ENCODE data around the gene ERI3.

ERI3 gene

GRCh38 chr1:44315521-44315920 is 39.5 kb downstream of the ERI3 start:
- DNase-seq, result no peak

GRCh38 chr1:44314452-44314851 is 40.6 kb downstream of the ERI3 start:
- DNase-seq, result no peak

- DNase-seq, result no peak
Observed at GRCh38 chr1:44313265-44313918, 41.7 kb downstream of the ERI3 start.

DNA sequence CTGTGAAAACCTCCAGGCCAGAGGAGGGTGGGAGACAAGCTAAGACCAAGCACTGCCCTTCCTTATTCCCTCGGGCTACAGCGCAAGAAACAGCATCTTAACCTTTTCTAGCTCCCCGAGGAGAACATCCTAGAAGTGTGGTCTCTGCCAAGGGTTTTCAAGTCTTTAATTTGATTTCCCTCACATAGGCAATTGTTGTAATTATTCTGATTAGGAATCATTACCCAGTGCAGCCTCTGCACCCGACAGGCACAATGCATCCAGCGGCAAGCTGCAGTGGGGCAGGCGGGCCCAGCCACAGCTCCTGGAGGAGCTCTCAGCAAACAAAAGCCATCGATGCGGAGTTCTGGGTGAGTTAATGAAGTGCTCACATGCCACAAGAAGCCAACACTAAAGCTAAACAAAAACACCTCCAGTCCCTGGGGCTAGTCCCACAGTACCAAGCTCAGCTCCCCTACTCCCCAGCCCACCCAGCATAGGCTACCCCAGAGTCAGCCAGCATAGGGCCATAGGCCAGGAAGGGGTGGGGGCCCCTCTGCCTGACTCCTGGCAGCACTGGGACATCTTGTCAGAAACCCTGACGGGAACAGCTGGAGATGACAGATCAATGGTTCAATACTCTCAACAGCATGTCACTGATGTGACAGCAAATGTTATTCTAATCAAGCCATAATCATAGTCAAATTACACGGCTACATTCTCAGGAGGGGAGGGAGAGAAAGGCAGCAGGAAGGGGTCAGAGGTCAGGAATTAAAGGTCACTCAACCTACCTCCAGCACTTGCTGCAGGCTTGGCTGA is 42.5 kb downstream of the ERI3 start:
- DNase-seq, result no peak

GRCh38 chr1:44310006-44310405 is 45.1 kb downstream of the ERI3 start:
- DNase-seq, result no peak

DNA sequence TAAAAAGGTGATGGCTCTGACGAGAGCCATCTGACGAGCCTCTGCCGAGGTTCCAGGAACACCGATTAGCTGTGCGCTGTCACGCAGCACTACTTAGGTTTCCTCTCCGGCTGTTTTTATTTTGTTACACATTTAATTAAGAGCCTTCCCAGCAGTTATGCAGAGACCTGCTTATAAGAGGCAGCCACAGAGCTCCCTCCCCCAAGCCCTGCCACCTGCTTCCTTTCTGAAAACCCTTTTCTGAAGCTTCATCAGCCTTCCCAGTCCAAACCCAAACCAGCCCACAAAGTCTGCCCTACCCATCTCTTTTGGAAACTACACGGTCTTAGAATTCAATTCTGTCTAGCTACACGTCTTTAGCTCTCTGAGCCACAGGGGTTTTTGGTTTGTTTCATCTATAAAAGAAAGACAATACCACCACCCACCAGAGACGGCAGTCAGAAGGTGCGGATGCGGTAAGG is 49.1 kb downstream of the ERI3 start:
- no peak for DNase-seq

- DNase-seq, result no peak
Observed at GRCh38 chr1:44303532-44303931, 51.5 kb downstream of the ERI3 start.

GRCh38 chr1:44302541-44302940 is 52.5 kb downstream of the ERI3 start:
- DNase-seq, result no peak

DNA sequence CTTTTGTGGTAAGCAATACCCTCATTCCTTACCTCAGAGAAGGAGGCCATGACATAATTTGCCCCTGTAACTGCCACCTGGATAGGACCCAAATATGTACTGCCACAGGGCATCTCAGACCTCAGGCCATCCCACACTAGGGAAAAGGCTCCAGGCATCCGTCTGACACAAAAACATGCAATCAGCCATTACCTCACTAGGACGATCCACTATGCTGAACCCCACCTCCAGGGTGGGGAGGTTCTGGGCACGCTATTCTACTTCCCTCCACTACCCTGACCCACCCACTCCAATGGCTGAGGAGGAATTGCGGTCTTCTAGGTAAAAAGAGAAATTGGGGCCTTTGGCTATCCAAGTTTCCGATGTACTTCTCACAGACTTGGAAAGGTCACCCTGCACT is 53.6 kb downstream of the ERI3 start:
- DNase-seq, result no peak

GRCh38 chr1:44300852-44301251 is 54.2 kb downstream of the ERI3 start:
- DNase-seq, result no peak

DNA sequence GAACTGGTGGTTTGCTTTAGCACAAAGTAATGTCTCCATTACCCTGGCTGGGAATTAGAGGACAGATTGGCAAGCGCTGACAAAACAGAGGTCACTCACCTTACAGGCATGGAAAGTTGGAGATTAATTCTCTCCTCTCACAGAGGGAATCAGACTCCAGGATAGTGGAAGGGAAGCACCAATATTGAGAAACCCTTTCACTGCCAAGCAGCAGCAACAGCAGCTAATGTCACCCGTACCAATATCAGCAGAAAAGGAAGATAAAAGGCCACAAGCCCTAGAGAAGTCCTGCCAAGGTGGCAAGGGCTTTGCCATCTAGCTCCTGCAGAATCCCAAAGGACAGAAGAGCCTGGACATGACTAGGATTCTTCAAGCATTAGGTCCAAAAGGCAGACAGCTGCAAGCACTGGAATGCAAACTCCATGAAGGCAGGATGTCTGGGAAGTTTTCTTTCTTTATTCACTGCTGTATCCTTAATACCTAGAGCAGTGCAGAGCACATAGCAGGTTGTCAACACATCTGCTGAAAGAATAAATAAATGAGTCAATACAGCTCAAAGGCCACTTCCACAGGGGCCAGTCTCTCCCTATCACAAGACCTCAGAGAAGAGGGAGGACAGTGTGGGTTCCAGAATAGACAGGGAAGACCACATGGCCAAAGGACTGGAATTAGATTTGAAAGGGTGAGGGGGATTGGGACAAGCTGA is 57.2 kb downstream of the ERI3 start:
- DNase-seq, result no peak

GRCh38 chr1:44296806-44297205 is 58.3 kb downstream of the ERI3 start:
- no peak for DNase-seq

DNA sequence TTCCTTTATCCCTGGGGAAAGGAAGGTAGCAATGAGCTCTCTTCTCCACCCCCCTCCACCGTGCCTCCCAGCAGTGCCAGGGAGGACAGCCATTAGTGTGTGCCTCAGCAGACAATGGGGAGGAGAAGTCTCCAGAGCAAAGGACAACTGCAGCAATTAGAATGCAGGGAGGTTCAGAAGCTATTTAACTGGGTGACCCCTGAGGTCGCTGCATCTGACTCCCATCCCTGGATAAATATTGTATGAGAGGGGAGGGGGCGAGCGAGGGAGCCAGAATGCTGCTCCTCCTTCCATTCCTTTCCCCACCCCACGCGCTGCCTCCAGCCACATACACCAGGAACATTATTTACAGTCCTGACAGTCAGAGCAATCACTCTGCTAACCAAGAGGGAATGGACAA is 59.0 kb downstream of the ERI3 start:
- no peak for DNase-seq

DNA sequence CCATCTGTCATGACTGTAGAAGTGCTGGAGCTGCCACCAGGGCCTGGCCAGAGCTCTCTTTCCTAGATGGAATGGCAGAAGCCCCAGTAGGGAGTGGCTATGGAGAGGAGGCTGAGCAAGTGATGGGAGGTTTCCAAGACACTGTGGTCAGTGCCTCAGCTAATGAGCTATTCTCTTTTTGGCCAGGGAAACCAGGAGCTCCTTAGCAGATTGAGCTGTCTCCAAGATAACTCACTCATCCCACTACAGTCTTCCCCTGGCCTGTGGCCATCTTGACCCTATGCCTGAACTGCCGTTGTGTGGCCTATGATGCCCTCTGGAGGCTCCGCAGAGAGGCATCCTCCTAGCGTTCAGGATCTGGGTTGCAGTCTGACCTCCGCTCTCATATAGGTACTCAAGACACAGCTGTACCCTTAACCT is 60.5 kb downstream of the ERI3 start:
- DNase-seq, result no peak

DNA sequence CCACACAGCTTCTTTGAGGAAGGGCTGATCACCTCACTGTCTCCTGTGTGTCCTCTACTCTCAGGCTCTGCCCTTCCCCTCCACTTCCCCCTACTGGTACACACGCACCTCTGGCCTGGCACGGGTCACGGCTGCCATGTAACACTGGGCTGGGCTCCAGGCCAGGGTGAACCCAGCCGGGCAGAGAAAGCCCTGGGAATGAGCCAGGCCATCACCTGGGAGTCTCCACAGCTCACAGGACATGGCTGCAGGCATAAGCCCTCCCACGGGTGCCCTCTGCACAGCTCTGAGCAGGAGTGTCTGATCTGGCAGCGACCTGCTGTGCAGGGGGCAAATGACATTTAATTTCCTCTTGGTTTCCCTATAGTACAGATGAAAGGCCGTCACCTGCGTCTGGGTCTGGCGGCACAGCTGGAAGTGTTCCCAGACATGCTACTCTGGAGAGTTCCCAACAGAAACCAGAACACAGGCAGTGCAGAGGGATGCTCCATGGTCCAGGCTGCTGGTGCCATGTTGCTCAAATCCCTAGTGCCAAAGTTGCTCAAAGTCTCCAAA is 61.2 kb downstream of the ERI3 start:
- no peak for DNase-seq

DNA sequence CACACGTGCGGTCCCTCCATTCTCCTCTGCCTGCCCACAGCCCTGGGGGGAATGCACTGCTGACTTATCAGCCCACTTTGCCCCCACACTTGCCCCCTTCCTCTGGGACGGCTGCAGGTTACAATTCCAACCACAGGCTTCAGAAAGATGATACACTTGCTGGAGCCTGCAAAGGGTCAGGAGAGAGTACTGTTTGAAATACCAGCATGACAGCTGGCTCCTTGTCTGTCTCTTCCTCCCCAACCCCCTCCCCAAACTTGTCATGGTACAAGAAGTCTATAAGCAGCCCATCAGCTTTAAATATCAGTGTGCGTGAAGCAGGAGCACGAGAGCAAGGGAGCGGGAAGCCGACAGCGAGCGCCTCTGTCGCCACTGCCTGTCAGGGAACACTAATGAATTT is 62.4 kb downstream of the ERI3 start:
- DNase-seq, result no peak

- DNase-seq, result no peak
Observed at GRCh38 chr1:44290250-44291094, 64.6 kb downstream of the ERI3 start.

- no peak for DNase-seq
Observed at GRCh38 chr1:44289530-44289929, 65.5 kb downstream of the ERI3 start.

DNA sequence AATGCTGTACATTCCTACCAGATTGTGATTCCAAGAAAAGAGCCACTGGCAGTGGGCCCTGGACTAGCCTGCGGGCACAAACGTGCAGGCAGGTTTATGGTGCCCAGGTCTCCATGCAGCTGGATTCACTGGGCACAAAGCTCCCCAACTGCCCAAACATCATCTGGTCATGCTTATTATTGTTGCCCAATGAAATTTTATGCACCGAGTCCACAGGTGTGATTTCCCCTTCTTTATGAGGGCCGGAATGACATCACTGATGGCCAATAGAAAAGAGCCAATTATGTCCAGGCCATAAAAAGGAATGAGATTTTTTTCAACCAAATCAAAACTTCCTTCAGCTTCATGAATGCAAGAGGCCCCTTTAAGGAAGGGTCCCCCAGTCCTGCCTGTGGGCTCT is 66.2 kb downstream of the ERI3 start:
- no peak for DNase-seq

DNA sequence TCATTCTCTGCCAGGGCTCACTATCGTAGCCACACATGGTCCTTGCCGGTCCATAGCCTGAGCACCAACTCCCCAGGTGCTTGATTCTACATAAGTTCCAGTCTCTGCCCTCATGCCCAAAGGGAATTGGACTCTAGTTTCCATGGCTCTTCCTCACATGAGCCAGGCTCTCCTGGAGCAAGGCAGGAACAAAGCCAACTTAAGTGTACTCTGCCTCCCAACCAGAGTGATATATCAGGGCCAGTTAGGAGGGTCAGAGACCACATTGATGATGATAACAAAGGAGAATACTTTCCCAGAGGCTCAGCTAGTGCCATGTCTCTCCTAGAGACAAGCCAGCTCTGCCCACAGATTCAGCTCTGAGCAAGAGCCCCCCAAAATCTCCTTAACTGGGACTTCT is 70.9 kb downstream of the ERI3 start:
- DNase-seq, result no peak

GRCh38 chr1:44283524-44284173 is 71.4 kb downstream of the ERI3 start:
- no peak for DNase-seq

Measured in activated CD4-positive, alpha-beta T cell treated with anti-CD3 and anti-CD28 coated beads, Interleukin-10, Interleukin-2, amounts not matched to agents 100 ng/mL and 50 ng/mL, durations not matched to agents 16 hours and 8 hours (primary cell).